ENCODE results near the gene FNDC10.

FNDC10 gene

GRCh38 chr1:1615256-1616044, 15.5 kb upstream of the FNDC10 start, which contains the start of gene MIB2:
MIB2 (plus strand) TSS chr1:1615500; CDS start chr1:1623453, 7,953 bp downstream.
- DNase-seq, result peak; percentile 93

DNA sequence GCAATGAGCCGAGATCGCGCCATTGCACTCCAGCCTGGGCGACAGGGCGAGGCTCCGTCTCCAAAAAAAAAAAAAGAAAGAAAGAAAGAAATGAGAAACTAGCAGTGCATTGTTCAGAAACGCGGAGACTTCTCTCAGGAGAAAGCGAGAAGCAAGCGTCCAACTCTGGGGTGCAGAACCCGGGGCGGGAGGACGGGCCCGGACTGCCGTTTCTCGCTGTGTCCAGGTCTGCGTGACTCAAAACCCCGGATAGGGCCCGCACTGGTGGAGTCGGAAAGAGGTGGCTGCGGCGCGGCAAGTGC, 15.0 kb upstream of the FNDC10 start:
- no peak for DNase-seq

DNA sequence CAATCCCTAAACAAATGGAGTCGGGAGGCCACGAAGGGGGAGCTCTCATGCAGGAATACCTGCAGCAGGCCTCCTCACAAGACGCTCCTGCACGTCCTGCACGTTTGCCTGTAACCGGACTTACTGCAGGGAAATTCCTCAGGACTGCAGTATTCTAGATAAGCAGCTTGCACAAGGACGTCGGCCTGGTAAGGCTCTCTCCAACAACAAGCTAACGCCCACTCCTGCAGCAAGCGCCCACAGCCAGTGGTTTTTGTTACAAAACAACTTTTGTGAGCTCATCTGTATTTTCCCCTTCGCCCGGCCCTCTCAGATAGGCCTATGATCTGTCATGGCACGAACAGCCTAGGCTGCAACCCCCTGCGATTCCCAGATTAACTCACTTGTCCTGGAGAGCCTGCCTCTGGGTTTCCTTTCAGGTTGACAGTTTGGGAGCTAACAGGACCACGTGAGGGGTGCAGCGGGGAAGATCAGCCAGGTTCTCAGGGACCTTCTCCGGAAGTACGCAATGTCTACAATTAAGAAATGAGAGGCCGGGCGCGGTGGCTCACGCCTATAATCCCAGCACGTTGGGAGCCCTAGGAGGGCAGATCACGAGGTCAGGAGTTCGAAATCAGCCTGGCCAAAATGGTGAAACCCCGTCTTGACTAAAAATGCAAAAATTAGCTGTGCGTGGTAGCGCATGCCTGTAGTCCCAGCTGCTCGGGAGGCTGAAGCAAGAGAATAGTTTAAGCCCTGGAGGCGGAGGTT, 14.4 kb upstream of the FNDC10 start:
- DNase-seq, result no peak

GRCh38 chr1:1613509-1614082, 13.7 kb upstream of the FNDC10 start:
- DNase-seq, result no peak

DNA sequence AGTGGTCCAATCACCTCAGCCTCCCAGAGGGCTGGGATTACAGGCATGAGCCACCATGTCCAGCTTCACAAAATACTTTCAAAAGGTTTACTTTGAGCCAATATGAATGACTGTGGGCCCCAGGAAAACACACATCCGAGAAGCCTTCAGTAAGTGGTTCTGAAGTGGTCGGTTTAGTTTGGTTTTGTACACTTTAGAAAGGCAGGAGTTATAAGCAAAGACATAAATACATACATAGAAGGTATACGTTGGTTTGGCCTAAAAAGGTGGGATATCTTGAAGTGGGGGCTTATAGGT, 12.1 kb upstream of the FNDC10 start:
- no peak for DNase-seq

DNA sequence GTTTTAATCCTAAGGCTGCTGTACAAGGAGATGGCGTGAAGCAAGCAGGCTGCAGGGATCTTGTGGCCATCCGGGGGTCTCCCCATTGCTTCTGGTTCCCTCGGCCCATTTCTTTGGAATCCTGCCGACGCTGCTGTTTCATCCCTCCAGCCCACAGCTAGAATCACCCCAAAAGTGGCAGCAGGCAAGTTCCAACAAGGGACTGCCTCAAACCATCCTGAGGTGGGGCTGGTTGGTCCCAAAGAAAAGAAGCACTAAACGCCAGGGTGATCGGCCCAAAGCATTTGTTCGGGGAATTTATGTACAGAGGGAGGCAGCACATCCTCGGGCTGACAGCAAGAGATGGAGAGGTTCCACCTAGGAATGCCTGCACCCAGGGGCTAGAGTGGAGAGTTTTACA, 10.9 kb upstream of the FNDC10 start:
- no peak for DNase-seq

DNA sequence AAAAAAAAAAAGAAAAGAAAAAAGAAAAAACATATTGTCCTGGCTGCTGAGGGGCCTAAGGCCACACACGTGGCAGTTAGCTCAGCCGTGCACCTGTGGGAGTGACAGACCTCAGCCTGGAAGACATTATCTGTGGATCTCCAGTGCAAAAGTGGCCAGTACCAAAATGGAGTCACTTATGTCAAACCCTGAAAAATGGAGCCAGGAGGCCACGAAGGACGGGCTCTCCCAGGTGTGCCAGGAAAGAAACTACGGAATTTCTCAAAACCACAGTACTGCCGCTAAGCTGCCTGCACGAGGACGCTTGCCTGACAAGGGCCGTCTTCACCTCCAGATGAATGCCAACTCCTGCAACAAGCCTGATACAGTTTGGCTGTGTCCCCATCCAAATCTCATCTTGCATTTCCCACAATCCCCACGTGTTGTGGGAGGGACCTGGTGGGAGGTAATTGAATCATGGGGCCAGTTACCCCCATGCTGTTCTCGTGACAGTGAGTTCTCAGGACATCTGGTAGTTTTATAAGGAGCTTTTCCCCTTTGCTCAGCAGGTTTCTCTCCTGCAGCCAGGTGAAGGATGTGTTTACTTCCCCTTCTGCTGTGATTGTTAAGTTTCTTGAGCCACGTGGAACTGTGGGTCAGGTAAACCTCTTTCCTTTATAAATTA, 10.0 kb upstream of the FNDC10 start:
- DNase-seq, result no peak

DNA sequence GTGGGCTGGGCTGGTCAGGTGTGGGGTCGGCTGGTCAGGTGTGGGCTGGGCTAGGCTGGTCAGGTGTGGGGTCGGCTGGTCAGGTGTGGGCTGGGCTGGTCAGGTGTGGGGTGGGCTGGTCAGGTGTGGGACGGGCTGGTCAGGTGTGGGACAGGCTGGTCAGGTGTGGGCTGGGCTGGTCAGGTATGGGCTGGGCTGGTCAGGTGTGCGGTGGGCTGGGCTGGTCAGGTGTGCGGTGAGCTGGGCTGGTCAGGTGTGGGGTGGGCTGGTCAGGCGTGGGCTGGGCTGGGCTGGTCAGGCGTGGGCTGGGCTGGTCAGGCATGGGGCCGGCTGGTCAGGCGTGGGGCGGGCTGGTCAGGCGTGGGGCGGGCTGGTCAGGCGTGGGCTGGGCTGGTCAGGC, 6.3 kb upstream of the FNDC10 start:
- DNase-seq, result no peak

GRCh38 chr1:1605724-1606123, 5.8 kb upstream of the FNDC10 start:
- no peak for DNase-seq

DNA sequence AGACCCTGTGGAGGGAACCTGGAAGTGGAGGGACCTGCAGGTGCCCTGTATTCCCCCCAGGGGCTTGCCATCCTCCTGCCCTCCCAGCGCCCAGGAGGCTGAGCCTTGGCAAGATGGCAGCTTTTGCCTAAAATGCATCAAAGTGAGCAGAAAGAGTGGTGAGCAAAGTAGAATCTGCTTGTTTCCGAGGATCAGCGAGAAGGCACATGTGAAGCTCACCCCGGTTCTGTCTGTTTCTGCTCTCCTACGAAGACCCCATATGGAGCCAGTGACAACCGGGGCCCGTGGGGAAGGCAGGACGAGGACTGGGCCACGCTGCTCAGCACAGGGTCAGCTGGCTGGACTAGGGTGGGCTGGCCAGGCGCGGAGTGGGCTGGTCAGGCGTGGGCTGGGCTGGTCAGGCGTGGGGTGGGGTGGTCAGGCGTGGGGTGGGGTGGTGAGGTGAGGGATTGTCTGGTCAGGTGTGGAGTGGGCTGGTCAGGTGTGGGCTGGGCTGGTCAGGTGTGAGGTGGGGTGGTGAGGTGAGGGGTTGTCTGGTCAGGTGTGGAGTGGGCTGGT, 5.2 kb upstream of the FNDC10 start:
- no peak for DNase-seq

DNA sequence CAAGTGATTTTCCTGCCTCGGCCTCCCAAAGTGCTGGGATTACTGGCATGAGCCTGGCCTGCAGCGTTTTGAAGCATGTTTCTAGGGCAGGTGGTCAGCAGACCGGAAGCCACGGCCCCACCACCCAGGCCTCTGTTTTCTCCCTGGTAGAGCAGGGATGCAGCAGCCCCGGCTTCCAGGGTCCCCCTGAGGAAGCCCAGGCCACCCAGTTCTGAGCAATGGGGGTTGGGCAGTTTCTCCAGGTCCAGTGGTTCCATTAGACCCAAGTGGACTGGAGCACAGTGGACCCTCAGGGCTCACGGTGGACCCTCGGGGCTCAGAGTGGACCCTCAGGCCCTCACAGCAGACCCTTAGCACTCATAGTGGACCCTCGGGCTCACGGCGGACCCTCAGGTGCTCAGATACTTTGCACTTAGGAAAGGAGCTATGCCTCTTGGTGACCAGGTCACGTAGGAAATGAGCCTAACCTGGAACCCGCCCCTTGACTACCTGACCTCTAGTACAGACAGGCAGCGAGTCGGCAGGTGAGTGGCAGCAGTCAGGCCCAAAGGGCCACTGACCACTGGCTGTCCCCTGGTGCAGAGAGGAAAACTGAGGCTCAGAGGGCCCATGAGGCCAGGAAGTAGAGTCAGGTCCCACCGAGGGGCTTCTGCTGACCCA, 4.6 kb upstream of the FNDC10 start:
- no peak for DNase-seq

DNA sequence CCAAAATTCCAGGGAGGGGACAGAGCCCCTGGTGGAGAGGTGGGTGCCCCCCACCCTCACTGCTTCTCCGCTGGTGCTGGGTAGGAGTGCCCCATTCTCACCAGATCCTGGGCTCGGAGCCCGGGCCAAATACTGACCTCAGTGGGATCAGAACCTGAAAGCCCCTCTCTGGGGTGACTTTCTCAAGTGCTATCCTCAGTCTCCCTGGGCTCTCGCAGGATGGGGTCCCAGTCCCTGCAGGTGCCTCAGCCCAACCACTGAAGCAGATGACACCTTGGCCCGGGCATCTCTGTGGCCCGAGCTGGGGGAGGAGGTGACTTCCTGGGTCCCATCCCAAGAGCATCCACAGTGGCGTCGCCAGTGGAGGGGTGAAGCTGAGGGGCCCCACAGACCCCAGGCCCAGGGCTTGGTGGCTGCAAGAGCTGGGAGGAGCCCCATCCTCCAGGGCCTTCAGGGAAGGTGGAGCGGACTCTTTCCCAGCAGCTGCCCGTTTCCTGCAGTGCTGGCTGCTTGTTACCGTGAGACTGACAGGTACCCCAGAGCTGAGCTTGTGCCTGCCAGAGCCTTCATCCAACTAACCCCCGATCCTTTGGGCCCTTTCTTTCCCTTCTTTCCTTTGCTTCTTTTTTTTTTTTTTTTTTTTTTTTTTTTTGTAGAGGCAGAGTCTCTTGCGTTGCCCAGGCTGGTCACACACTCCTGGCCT, 3.9 kb upstream of the FNDC10 start:
- DNase-seq, result no peak

DNA sequence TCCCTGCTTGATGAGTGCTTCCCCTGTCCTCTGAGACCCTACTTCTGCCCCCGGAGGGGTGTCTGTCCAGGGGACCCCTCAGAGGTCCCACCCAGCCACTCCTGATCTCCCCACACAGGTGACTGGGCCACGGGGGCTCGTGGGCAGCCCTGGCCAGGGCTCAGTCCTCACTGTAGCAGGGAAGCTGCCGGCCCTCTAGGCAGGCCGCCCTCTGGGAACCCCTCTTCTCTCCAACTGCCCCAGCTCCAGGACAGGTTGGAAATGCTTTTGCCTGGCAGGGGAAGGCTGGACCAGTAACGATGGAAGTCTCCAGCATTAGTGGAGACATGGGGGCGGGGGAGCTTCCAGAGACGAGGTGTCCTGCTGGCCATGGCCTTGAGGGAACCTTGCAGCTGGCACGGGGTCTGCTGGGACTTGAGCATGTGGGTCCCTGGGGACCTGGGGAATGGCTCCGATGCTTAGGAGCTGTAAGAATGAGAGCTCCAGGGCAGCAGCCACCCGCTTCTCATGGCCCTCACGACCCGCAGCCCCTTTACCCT, 3.1 kb upstream of the FNDC10 start:
- no peak for DNase-seq

- no peak for DNase-seq
Observed at GRCh38 chr1:1602304-1602967, 2.5 kb upstream of the FNDC10 start.

GRCh38 chr1:1601564-1602303, 1.8 kb upstream of the FNDC10 start:
- no peak for DNase-seq

- no peak for DNase-seq
Observed at GRCh38 chr1:1600861-1601563, 1.1 kb upstream of the FNDC10 start.

- no peak for DNase-seq
Observed at GRCh38 chr1:1599030-1599934, 653 bp downstream of the FNDC10 start.

GRCh38 chr1:1598720-1599029, 1.3 kb downstream of the FNDC10 start:
- no peak for DNase-seq

DNA sequence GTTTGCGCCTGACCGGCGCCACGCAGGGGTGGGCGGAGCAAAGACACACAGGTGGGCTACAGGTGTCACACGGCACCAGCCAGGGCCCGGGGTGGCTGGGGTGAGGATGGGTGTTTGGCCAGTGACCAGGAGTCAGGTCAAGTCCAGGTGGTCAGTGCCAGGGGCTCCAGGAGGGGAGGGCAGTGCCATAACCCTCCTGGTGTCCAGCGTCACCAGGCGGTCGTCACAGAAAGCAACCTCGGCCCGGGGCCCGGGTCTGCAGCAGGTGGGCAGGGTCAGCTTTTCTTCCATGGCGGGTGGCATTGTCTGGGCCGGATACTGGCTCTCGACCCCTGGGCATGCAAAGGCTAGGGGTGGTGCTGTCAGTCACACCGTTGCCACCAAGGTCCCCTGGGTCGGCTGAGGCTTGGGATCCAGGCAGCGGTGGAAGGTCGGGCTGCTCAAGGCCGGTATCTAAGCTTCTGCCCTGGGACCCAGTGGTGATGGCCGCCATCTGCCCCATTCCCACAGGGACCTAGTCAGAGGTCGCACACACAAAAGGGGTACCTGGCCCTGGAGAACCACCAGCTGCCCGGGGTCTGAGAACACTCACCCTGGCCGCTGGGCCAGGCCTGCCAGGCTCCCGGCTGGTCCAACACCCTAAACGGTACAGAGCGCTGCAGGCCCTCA, 1.8 kb downstream of the FNDC10 start:
- no peak for DNase-seq
